ENCODE measurements around the gene RNF141. TPM values are rescaled to one million over a fixed set of nuclear protein-coding genes. Genes with fewer than 3 reads are reported as not detected.

The RNF141 gene
- polyA plus RNA-seq, 1 of the 3 experiments (the other 2 are of a cell fraction) = 6.9 TPM

- H3K9ac ChIP-seq = no peak overlapping the region
- CTCF ChIA-PET = interaction anchor here (1.5 to 1.9 kb wide), 2 partner anchors 47 to 58 kb away, joined by 3 to 5 read pairs; partner anchors contain the start of gene RNF141
- no peaks in the 10 kb centered on the region for H4K20me1 ChIP-seq (ENCODE audit: insufficient read depth)
- no peak for DNase-seq
- no peak overlapping the region for H3K27ac ChIP-seq (ENCODE audit: low read depth in 2 of 2, low read length in 1 of 2)
- no peaks in the 10 kb centered on the region for H3K36me3 ChIP-seq (replicated peaks in 1 of 2; ENCODE audit: control insufficient read depth in 1 of 2, insufficient read depth in 2 of 2, low read length in 1 of 2)
- no peak overlapping the region for H3K4me3 ChIP-seq (ENCODE audit: low read depth in 2 of 2, low read length in 1 of 2)
- WGBS (ENCODE audit: low lambda C conversion rate) = 86% methylated on average over 3 of the region's 3 CpGs
- TF ChIP-seq MXI1 (IDR thresholded peaks at IDR 0.05; ENCODE audit: low read depth, low read length) = no peak
- TF ChIP-seq GATA2 (CRISPR knock-in tag; IDR thresholded peaks at IDR 0.05) = no peak
- no peak for TF ChIP-seq PBX3 (IDR thresholded peaks at IDR 0.05)
- TF ChIP-seq CHD2 (IDR thresholded peaks at IDR 0.05; ENCODE audit: low read length, partially characterized antibody) = no peak
- TF ChIP-seq NFIC (IDR thresholded peaks at IDR 0.05; ENCODE audit: borderline replicate concordance) = no peak
- no peak for TF ChIP-seq USF2 (IDR thresholded peaks at IDR 0.05; ENCODE audit: borderline replicate concordance, low read depth, low read length)
- TF ChIP-seq CTCF (IDR thresholded peaks at IDR 0.05) = no peak
- TF ChIP-seq, protein P1, sequence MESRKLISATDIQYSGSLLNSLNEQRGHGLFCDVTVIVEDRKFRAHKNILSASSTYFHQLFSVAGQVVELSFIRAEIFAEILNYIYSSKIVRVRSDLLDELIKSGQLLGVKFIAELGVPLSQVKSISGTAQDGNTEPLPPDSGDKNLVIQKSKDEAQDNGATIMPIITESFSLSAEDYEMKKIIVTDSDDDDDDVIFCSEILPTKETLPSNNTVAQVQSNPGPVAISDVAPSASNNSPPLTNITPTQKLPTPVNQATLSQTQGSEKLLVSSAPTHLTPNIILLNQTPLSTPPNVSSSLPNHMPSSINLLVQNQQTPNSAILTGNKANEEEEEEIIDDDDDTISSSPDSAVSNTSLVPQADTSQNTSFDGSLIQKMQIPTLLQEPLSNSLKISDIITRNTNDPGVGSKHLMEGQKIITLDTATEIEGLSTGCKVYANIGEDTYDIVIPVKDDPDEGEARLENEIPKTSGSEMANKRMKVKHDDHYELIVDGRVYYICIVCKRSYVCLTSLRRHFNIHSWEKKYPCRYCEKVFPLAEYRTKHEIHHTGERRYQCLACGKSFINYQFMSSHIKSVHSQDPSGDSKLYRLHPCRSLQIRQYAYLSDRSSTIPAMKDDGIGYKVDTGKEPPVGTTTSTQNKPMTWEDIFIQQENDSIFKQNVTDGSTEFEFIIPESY (IDR thresholded peaks at IDR 0.05; ENCODE audit: borderline replicate concordance, low read depth) = no peak
- no peak for TF ChIP-seq TEAD4 (IDR thresholded peaks at IDR 0.05; ENCODE audit: borderline replicate concordance, insufficient read depth)
- no peak for TF ChIP-seq JUND (IDR thresholded peaks at IDR 0.05)
- TF ChIP-seq, protein P2, sequence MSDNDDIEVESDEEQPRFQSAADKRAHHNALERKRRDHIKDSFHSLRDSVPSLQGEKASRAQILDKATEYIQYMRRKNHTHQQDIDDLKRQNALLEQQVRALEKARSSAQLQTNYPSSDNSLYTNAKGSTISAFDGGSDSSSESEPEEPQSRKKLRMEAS (IDR thresholded peaks at IDR 0.05; ENCODE audit: low read depth) = no peak
- no peak for TF ChIP-seq FOSL2 (IDR thresholded peaks at IDR 0.05; ENCODE audit: borderline replicate concordance, low read depth)
- TF ChIP-seq IRF3 (IDR thresholded peaks at IDR 0.05; ENCODE audit: low read depth, low read length) = no peak
- no peak for TF ChIP-seq EP300 (IDR thresholded peaks at IDR 0.05; ENCODE audit: borderline replicate concordance in 1 of 2, low read depth in 1 of 2, low read length in 1 of 2)
- TF ChIP-seq POLR2AphosphoS5 (IDR thresholded peaks at IDR 0.05; ENCODE audit: low read depth, low read length) = no peak
- H3K4me1 ChIP-seq (ENCODE audit: control insufficient read depth in 1 of 2, insufficient read depth in 2 of 2, low read depth in 1 of 2, low read length in 1 of 2) = peaks cover 0 to 31% of the 10 kb centered on the region in 2 experiments; a peak in 3 of 4 replicates
- H3K79me2 ChIP-seq (ENCODE audit: insufficient read depth) = no peaks in the 10 kb centered on the region
- POLR2A ChIA-PET = no interaction called here
- H3K4me2 ChIP-seq = no peak overlapping the region
- H3K27me3 ChIP-seq (ENCODE audit: insufficient read depth) = no peaks in the 10 kb centered on the region
- H3F3A ChIP-seq (replicated peaks; ENCODE audit: insufficient read depth) = peaks cover 10% of the 10 kb centered on the region
- no peak overlapping the region for H2AFZ ChIP-seq (ENCODE audit: low read depth)
- H3K9me3 ChIP-seq = no peaks in the 10 kb centered on the region
- no peaks in the 10 kb centered on the region; the same call in 1 of the 2 replicates for H3K9me2 ChIP-seq
Measured at GRCh38 chr11:10587995-10588394, 47.0 kb upstream of the RNF141 start.

All from SK-N-SH (cell line).